HG03196 (cell line): ENCODE measurements around the gene TMEM223.
"Not testable (repeated sequence)": the region's sequence is repeated elsewhere in the genome, so short reads cannot be mapped to it uniquely, and the experiment has no call there.

Source experiments
- ATAC-seq: cut with Tn5 transposase; IDR thresholded peaks from one replicate; pipeline ENCODE4 v1.9.1; 2021; ENCODE audit not compliant: unreplicated experiment

TMEM223 gene

DNA sequence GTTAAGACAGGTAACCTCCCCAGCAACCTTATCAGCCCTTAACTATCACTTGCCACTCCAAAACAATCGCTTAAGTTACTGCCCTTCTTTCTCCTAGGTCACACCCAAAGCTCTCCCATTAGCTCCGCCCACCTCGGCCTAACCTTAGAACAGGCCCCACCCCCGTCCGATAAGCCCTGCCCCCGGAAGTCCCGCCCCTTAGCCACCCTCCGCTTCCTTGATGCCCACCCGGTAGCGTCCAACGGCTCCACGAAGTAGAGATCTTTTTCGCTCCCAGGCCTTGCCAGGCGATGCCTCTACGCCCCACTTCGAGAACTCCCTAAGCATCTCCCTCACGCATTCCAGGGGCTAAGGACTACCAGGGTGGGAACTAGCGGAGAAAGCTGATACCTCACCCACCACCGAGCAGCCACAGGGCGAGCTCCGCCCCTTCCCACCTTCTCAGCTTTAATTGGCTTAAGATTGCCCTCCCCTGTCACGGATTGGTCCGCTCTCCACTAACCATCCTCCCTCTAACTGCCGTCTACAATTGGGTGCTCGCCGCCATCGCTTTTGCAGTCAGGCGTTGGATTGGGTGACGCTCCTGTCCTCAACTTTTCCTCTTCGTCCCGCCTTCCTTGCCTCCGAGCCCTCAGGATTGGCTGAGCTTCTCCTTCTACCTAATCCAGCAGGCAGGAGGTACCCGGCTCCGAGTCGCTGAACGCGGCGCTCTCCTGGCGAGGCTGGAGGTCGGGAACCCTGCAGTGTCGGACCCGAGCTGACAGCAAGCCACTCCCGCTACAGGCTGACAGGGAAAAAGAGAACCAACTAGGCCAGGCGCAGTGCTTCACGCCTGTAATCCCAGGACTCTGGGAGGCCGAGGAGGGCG lies 37.8 kb downstream of the TMEM223 start, which contains the start of gene ZBTB3:
TSS of gene ZBTB3 (minus strand) at position 425 of the 868 bp plus-strand sequence. CDS start 496 bp downstream, outside the sequence.
- ATAC-seq, result peak; percentile 92

DNA sequence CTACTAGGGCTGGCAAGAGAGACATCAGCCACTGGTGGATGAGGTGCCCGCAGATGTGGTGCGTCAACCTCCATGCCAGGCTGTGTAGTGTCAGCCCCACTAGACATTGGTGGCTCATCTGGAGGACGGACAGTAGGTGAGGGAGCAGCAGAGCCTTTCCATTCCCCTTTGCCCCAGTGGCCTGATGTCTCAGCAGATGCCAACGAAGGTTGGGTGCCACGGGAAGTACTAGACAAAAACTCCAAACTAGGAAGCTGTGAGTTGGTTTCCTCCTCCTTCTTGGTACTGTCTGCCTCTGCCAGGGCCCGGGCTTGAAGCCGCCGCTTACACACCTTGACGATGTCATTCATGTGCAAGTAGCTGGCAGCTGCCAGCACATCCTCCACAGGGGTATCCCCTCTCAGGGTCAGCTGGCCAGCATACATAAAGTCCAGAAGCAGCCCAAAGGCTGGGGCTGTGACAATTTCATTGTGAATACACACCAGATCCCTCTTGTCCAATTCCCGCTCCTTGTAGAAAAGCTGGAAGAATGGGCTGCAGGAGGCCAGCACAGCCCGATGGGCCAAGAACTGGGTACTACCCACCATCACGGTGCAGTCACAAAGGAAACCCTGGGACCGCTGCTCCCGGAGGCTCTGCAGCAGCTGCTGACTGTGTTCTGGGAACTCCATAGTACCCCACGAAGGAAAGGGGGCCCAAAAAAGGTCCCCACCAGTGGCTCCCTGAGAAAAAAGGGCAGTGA lies 38.6 kb downstream of the TMEM223 start:
- peak; percentile 1 for ATAC-seq

DNA sequence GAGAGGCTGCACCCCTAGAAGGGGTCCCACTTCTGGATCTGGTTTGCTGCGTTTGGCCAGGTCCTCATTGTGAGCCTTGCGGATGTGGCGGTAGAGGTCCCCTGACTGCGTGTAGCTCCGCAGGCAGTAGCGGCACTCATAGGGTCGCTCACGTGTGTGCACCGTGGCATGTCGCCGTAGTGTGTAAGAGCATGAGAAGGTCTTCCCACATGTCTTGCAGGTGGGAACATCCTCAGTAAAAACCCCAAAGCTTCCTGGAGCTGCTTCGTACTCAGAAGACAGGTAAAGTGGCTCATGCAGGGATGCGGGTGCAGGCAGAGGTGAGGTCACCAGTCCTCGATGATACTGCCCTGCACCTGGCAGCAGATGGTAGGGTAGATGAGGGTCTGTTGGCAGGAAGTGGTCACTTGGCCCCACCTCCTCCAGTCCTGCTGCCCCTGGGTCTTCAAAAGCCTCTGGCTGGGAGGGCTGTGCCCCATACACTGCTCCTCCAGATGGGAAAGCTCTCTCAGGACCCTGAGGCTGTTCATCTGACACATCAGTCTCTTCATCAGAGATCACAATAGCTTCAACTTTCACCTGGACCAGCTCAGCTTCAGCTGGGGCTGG lies 39.5 kb downstream of the TMEM223 start:
- ATAC-seq, result no peak

DNA sequence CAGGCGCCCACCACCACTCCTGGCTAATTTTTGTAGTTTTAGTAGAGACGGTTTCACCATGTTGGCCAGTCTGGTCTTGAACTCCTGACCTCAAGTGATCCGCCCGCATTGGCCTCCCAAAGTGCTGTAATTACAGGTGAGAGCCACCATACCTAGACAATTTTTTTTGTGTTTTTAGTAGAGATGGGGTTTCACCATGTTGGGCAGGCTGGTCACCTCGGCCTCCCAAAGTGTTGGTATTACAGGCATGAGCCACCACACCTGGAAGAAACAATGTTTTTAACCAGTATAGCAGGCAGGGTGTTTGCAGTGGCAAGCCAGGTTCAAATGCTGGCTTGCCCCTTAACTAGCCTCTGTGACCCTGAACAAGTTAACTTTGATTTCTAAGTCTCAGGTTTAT lies 41.9 kb downstream of the TMEM223 start:
- not testable (repeated sequence) for ATAC-seq

DNA sequence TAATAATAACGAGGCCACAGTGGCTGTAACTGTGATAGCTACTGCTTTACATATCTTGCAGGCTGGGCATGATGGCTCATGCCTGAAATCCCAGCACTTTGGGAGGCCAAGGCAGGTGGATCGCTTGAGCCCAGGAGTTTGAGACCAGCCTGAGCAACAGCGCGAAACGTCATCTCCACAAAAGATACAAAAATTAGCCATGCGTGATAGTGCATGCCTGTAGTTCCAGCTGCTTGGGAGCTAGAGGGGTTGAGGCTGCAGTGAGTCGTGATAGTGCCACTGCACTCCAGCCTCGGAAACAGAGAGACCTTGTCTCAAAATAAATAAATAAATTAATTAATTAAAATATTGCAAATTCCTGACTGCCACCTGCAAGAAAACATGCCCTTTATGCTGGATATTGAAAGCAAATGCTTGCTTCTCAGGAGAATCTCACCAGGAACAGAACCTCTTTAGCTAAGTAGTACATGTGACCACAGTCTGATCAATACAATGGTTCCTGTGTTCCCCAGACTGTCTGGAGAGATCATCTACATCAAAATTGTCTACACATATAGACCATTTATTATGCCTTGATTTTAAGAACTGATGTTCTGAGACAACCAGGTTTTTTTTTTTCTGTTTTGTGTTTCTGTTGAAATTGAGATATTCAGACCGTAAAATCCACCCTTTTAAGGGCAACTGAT lies 44.2 kb downstream of the TMEM223 start:
- no peak for ATAC-seq
